IPS DF 4.7 (cell line): ENCODE results near the gene MTCL1.

Experiments
- DNase-seq: peaks from one replicate; pipeline ENCODE4 v3.0.0-alpha.2; 2013; ENCODE audit warnings: low spot score; ENCODE audit errors: extremely low read depth

MTCL1 gene

GRCh38 chr18:8705238-8705960 is at the start of gene MTCL1:
Gene MTCL1 (plus strand): TSS chr18:8705556. CDS start chr18:8705661, 105 bp downstream.
- DNase-seq, result no peak

- no peak for DNase-seq
Measured at GRCh38 chr18:8656232-8656631, 49.1 kb upstream of the MTCL1 start.

GRCh38 chr18:8657050-8657820 is 48.1 kb upstream of the MTCL1 start:
- no peak for DNase-seq

DNA sequence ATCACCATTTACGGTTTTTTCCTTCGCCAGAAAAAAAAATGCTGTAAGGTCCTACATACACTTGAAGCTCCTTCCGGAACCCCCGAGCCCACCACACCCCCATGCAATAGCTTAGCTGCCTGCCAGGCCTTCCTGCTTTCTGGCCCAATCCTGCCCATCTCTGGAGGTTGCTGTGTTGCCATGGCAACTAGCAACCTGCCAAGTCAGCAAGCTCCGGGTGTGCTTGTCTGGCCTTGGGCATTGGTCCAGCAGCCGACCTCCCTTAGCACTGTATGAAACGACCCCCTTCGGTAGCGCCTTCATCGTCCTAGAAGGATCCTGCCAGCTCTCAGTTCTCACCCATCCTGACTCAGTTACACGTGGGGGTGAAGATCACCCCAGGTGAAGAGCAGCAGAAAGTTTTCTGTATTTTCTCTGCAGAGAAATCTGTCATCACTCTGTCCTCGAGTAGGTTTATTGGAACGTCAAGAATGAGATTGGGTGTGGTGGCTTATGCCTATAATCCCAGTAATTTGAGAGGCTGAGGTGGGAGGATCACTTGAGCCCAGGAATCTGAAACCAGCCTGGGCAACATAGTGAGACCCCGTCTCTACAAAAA is 47.4 kb upstream of the MTCL1 start:
- DNase-seq, result no peak

DNA sequence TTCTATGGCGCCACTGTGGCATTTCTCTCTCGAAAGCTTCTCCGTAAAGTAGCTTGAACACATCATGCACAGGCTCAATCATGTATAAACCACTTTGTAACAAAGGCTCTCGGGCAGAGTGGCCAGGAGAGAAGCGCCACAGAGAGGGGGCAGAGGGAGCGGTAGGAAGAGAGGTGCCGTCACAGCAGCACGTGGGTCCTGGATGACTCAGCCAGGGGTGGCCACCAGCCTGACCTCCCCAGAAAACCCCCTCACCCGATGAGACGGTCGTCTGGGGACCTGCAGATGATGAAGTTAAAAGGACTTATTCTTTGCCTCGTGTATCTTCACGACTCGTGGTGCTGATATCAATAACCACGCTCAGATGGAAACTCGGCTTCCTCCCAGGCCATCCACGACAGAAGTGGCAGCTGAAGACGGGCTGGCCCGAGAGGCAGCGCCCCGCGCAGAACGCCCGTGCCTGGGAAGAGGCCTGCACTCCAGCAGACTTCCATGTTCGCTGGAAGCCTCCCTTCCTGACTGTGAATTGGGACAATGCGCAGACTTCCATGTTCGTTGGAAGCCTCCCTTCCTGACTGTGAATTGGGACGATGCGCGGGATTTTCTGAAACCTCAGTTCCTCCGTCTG is 46.4 kb upstream of the MTCL1 start:
- no peak for DNase-seq

GRCh38 chr18:8659609-8660242 is 45.6 kb upstream of the MTCL1 start:
- no peak for DNase-seq

- no peak for DNase-seq
Measured at GRCh38 chr18:8660316-8660715, 45.0 kb upstream of the MTCL1 start.

GRCh38 chr18:8661754-8662559 is 43.4 kb upstream of the MTCL1 start:
- DNase-seq, result peak; percentile 86

- no peak for DNase-seq
Measured at GRCh38 chr18:8662560-8663255, 42.6 kb upstream of the MTCL1 start.

- DNase-seq, result no peak
Measured at GRCh38 chr18:8667846-8668245, 37.5 kb upstream of the MTCL1 start.

DNA sequence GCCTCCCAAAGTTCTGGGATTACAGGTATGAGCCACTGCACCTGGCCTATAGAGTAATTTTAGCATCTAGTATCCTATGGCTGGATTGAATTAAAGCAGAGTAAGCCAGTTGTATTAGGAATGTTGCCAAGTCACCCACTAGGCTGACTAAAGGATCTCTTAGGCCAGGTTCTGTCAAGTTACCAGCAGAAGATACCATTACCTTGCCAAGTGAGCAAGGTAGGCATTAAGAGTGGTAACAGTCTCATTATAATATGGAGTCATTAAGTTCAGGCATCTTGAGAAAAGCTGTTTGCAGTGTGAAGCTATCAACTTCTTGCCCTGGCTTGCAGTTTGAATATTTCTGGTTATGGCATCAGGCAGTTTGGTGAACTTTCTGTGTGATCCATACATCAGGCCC is 37.0 kb upstream of the MTCL1 start:
- DNase-seq, result no peak

DNA sequence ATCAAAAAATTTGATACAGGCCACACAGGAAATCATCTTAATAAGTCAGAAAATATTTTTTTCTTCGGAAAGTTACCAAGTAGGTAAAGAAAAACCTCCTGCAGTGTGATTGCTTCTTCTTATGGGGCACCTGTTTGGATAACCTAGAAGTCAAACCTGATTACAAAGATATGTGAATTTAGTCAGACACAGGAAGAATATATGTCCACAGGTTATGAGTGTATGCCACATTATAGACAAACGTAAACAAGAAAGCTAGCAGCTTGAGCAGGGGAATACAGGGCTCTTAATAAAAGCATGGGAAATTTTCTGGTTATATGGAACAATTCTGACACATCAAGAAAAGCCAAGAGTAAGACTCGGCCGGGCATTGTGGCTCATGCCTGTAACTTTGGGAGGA is 35.8 kb upstream of the MTCL1 start:
- DNase-seq, result no peak

DNA sequence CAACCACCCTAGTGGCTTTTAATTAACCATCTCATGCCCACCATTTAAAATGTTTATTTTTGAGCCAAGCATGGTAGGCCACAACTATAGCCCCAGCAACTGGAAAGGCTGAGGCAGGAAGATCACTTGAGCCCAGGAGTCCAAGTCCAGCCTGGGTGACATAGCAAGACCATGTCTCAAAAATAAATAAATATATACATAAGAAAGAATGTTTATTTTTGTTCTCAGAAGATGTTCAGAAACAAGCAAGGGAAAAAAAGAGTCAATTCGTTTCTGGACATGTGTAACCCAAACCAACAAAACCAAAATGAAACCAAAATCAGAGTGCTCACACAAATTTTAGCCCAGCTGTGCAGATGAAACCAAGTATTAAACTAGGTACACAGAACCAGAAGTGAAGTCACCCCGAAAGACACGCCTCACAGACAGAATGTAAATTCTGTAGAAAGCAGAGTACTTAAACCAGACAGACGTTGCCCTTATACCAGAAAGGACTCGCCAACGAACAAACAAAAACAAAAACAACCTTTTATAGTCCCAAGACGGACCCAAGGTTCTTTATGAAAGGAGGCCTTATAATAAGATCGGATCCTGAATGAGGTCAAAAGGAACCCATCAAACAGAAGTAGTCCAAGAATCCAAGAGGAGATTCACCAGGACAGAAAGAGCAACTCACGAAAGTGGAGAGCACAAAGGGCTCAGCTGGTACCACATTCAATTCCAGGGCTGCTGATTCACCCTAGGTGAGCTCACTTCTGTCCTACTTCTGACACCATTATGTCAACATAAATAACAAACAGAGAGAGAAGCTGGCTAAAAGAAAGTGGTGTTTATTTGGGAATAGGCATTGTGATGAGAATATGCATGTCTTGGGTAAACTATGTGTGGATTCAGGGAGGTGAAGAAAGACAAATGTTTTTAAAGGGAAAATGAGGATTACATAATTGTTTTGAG is 31.8 kb upstream of the MTCL1 start:
- DNase-seq, result no peak

- DNase-seq, result no peak
Measured at GRCh38 chr18:8675057-8675456, 30.3 kb upstream of the MTCL1 start.

GRCh38 chr18:8681196-8681595 is 24.2 kb upstream of the MTCL1 start:
- DNase-seq, result no peak

DNA sequence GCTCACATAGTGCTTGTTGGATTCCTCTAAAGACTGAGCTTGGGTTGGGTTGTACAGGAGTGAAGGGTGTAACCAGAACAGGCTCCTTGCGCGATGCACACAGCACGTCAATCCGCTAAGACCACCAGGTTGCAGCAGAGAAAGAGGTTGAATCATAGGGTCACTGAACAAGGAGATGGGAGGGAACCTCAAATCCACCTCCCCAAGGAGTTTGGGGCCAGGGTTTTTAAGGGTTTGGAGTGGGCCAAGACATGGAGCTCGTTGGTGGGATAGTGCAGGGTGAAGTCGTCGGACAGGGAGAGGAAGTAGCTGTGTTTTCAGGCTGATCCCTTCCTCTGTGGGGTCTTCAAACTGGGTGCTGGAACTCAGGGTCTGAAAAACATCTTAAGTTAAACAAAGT is 20.8 kb upstream of the MTCL1 start:
- no peak for DNase-seq

- DNase-seq, result no peak
Measured at GRCh38 chr18:8685141-8685913, 20.0 kb upstream of the MTCL1 start.

DNA sequence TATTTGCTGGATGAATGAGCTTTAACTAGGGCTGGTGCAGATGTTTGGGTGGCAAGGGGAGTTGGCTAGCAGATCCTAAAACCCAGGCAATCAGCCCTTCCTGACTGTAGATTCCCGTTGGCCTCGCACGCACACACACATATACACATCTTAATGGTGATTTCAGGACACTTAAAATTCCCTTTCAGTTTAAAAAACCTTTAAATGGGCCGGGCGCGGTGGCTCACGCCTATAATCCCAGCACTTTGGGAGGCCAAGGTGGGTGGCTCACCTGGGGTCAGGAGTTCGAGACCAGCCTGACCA is 19.5 kb upstream of the MTCL1 start:
- DNase-seq, result no peak
